SK-N-SH treated with all-trans-retinoic acid at 6 μM for 48 hours (cell line): Measurements from ENCODE around the gene GRAPL.
"Not testable (repeated sequence)": the region's sequence is repeated elsewhere in the genome, so short reads cannot be mapped to it uniquely, and the experiment has no call there.

Experiments
- CREB5 ChIP-seq: fragments of 250-450 bp; sonication (Bioruptor Pico); IDR thresholded peaks from 2 replicates; pipeline ENCODE4 v1.5.1; 2020; ENCODE audit warnings: low read depth, mild to moderate bottlenecking, moderate library complexity
- PATZ1 ChIP-seq: fragments of 250-450 bp; sonication (Bioruptor Pico); IDR thresholded peaks from 2 replicates; pipeline ENCODE4 v1.8.0; 2020; ENCODE audit warnings: mild to moderate bottlenecking, moderate library complexity, borderline replicate concordance
- RARB ChIP-seq: fragments of 250-450 bp; sonication (Bioruptor Pico); IDR thresholded peaks from 2 replicates; pipeline ENCODE4 v1.8.0; 2021; ENCODE audit warnings: mild to moderate bottlenecking, moderate library complexity
- SNAI2 ChIP-seq: fragments of 250-450 bp; sonication (Bioruptor Pico); IDR thresholded peaks from 2 replicates; pipeline ENCODE4 v1.5.0; 2020; ENCODE audit warnings: mild to moderate bottlenecking, moderate library complexity
- TCF4 ChIP-seq: fragments of 250-450 bp; sonication (Bioruptor Pico); IDR thresholded peaks from 2 replicates; pipeline ENCODE4 v1.8.0; 2021; ENCODE audit warnings: mild to moderate bottlenecking, moderate library complexity, borderline replicate concordance
- TOX ChIP-seq: fragments of 250-450 bp; sonication (Bioruptor Pico); IDR thresholded peaks from 2 replicates; pipeline ENCODE4 v1.8.0; 2021; ENCODE audit warnings: mild to moderate bottlenecking, moderate library complexity, borderline replicate concordance
- ZC3H10 ChIP-seq: fragments of 250-450 bp; sonication (Bioruptor Pico); IDR thresholded peaks from 2 replicates; pipeline ENCODE4 v1.5.1; 2021; ENCODE audit warnings: mild to moderate bottlenecking, moderate library complexity
- ZFP3 ChIP-seq: fragments of 250-450 bp; sonication (Bioruptor Pico); IDR thresholded peaks from 2 replicates; pipeline ENCODE4 v1.5.0; 2020; ENCODE audit warnings: mild to moderate bottlenecking, moderate library complexity
- ZFP30 ChIP-seq: fragments of 450-650 bp; formaldehyde crosslinking; IDR thresholded peaks from 2 replicates; pipeline ENCODE4 v1.5.0; 2022; ENCODE audit warnings: mild to moderate bottlenecking, moderate library complexity
- ZNF70 ChIP-seq: fragments of 450-650 bp; formaldehyde crosslinking; IDR thresholded peaks from 2 replicates; pipeline ENCODE4 v1.5.0; 2020; ENCODE audit warnings: mild to moderate bottlenecking, moderate library complexity
- ZNF8 ChIP-seq: fragments of 450-650 bp; formaldehyde crosslinking; IDR thresholded peaks from 2 replicates; pipeline ENCODE4 v1.5.0; 2020; ENCODE audit warnings: mild to moderate bottlenecking, moderate library complexity

GRCh38 chr17:19150678-19151615 lies 23.6 kb downstream of the GRAPL start:
- TF ChIP-seq ZFP30 (CRISPR knock-in tag); TOX; RARB (CRISPR knock-in tag); ZNF8 (CRISPR knock-in tag); TCF4; PATZ1; ZFP3 (CRISPR knock-in tag); CREB5 (CRISPR knock-in tag); SNAI2 (CRISPR knock-in tag); ZNF70 (CRISPR knock-in tag); ZC3H10: not testable (repeated sequence)
